Spleen (tissue), 11 donors: ENCODE measurements around the gene COA1. TPM values are rescaled to one million over a fixed set of nuclear protein-coding genes. Genes with fewer than 3 reads are reported as not detected.
A peak's percentile ranks its signal among the peaks of the same experiment; 100 is the strongest.
"Not testable (repeated sequence)": the region's sequence is repeated elsewhere in the genome, so short reads cannot be mapped to it uniquely, and the experiment has no call there.

ENCODE experiments used
- DNase-seq: peaks from one replicate; pipeline ENCODE4 v3.0.0-alpha.2; 2020
- H3K27ac ChIP-seq, 8 donors: fragments of 200-600 bp; sonication (generic) in 7 of 8; 1 replicate in 4 of 8; 2 replicates in 4 of 8; pipeline versions ENCODE4 v1.5.0 to v1.8.0; 2016 to 2021; ENCODE audit warnings: inconsistent platforms in 4 of 8, mild to moderate bottlenecking in 4 of 8, moderate library complexity in 1 of 8
- H3K27me3 ChIP-seq, 7 donors: fragments of 200-600 bp; sonication (generic) in 6 of 7; replicated peaks in 1 of 7; 1 replicate in 4 of 7; 2 replicates in 3 of 7; pipeline versions ENCODE4 v1.5.0 to v1.8.0; 2016 to 2021; ENCODE audit warnings: inconsistent platforms in 3 of 7, mild to moderate bottlenecking in 1 of 7
- H3K36me3 ChIP-seq, 6 donors: fragments of 200-600 bp; sonication (generic) in 5 of 6; 1 replicate in 4 of 6; 2 replicates in 2 of 6; pipeline versions ENCODE4 v1.5.0 to v1.8.0; 2016 to 2021; ENCODE audit warnings: inconsistent platforms in 2 of 6
- H3K4me1 ChIP-seq, 6 donors: fragments of 200-600 bp; sonication (generic) in 5 of 6; 1 replicate in 3 of 6; 2 replicates in 3 of 6; pipeline versions ENCODE4 v1.5.0 to v1.8.0; 2016 to 2021; ENCODE audit warnings: inconsistent platforms in 3 of 6
- H3K4me3 ChIP-seq, 8 donors: fragments of 200-600 bp; sonication (generic) in 7 of 8; 1 replicate in 4 of 8; 2 replicates in 4 of 8; pipeline versions ENCODE4 v1.5.0 to v1.8.0; 2016 to 2021; ENCODE audit warnings: inconsistent platforms in 4 of 8, mild to moderate bottlenecking in 4 of 8, moderate library complexity in 2 of 8
- H3K9me3 ChIP-seq, 8 donors: fragments of 200-600 bp; sonication (generic) in 7 of 8; 1 replicate in 4 of 8; 2 replicates in 4 of 8; pipeline versions ENCODE4 v1.5.0 to v1.8.0; 2016 to 2021; ENCODE audit warnings: inconsistent platforms in 4 of 8
- CTCF ChIP-seq, 11 experiments: fragments of 200-600 bp in 7 of 11; fragments of 450-650 bp in 4 of 11; sonication (generic) in 4 of 11; IDR thresholded peaks in 8 of 11; conservative IDR thresholded peaks in 3 of 11; 1 replicate in 7 of 11; 2 replicates in 4 of 11; pipeline versions ENCODE4 v1.4.0 to v1.8.0; 2016 to 2021; ENCODE audit warnings: antibody characterized with exemption in 11 of 11, inconsistent platforms in 4 of 11, mild to moderate bottlenecking in 1 of 11
- POLR2A ChIP-seq, 3 donors: fragments of 450-650 bp; IDR thresholded peaks; one replicate each; pipeline ENCODE4 v1.5.1; 2017; ENCODE audit warnings: antibody characterized with exemption in 3 of 3, mild to moderate bottlenecking in 1 of 3
- POLR2AphosphoS5 ChIP-seq, 3 donors: sonication (generic); formaldehyde crosslinking; IDR thresholded peaks; one replicate each; pipeline ENCODE4 v1.5.1; 2017; ENCODE audit warnings: antibody characterized with exemption in 3 of 3
- WGBS, 5 donors: extraction: QIAGEN DNeasy Blood & Tissue Kit in 3 of 5; methylation state at CpG; one replicate each; pipeline versions ENCODE4 v1.1.5 to v1.1.7; 2013 to 2018; 5-methylcytosine and 5-hydroxymethylcytosine counted together
- intact Hi-C: fragments of 100-400 bp; cut with DNase I; formaldehyde crosslinking; loops from one replicate; pipeline ENCODE4 v1.15.0; 2023; ENCODE audit warnings: low total_unique reads
- polyA plus RNA-seq, 3 donors: library from polyadenylated mRNA; stranded (reverse); fragments of 200-250 nt; gene quantifications; one replicate each; pipeline ENCODE4 v1.2.1, GENCODE V29; 2013
- total RNA-seq, 7 donors: library from RNA; depleted of rRNA in 3 of 7; stranded (reverse); fragments of >200 nt in 3 of 7; fragmentation: NEBNext Ultra II Directional in 4 of 7; extraction: Animal tissue kit (Norgen Biotek cat#: 25700) in 4 of 7; gene quantifications; one replicate each; pipeline versions ENCODE4 v1.1.0 to v1.2.1, GENCODE V29; 2016 to 2021
- donor health status: healthy with polysubstance abuse.
- donor health status: DM: no; HTN: no; CAD: no; lungs with moderate emphysema.
- donor health status: DM: no; HTN: no; CAD: no.
- donor health status: Bipolar disorder and iron deficiency.
- donor health status: healthy.
- donor health status: DM: no; HTN: no; CAD: no.
- donor health status: DM: yes; HTN: yes; CAD: no.

The COA1 gene
- total and polyA plus RNA-seq, 10 donors = 48.3 to 102 (median 67.2) TPM

DNA sequence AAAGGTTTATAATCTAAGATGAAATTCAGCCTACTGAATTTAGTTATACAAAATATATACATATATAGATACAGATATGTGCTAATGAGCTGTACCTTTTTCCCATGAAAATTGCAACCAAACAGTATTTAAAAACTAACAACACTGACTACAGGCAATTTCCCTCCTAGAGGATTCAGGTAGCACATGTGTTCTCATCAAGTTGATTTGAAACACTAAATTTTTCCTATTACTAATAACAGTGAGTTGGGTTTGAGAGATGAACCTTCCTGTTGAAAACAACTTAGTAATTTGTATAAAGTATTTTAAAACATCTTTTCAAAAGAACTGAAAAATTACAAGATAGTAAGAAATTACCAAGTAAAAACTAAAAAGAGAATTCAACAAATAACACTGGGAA lies 51.5 kb downstream of the COA1 start:
- intact Hi-C loops = no loop called here
- peak overlapping the region in 1 of 8 donors; percentile 68 for H3K27ac ChIP-seq
- H3K36me3 ChIP-seq = no peaks in the 10 kb centered on the region
- no peak for DNase-seq
- no peak for TF ChIP-seq POLR2AphosphoS5 (IDR thresholded peaks at IDR 0.05)
- no peak for TF ChIP-seq POLR2A (IDR thresholded peaks at IDR 0.05)
- no peak for TF ChIP-seq CTCF (IDR thresholded peaks at IDR 0.05 in 8 of 11, conservative IDR thresholded peaks at IDR 0.05 in 3 of 11)
- H3K4me3 ChIP-seq = no peak overlapping the region
- H3K4me1 ChIP-seq = peaks cover 20 to 80% (median 30%) of the 10 kb centered on the region in 6 donors
- no peaks in the 10 kb centered on the region for H3K27me3 ChIP-seq
- H3K9me3 ChIP-seq = peaks cover 0 to 15% (median 8%) of the 10 kb centered on the region in 8 donors

- peaks cover 0 to 4% (median 0%) of the 10 kb centered on the region in 6 donors for H3K36me3 ChIP-seq
- peak overlapping the region in 5 of 8 donors; percentile 23 to 45 (median 34) for H3K27ac ChIP-seq
- no peak for TF ChIP-seq POLR2AphosphoS5 (IDR thresholded peaks at IDR 0.05)
- TF ChIP-seq CTCF (IDR thresholded peaks at IDR 0.05 in 8 of 11, conservative IDR thresholded peaks at IDR 0.05 in 3 of 11) = no peak
- no peak for TF ChIP-seq POLR2A (IDR thresholded peaks at IDR 0.05)
- peaks cover 0 to 33% (median 23%) of the 10 kb centered on the region in 8 donors for H3K9me3 ChIP-seq
- DNase-seq = no peak
- 49 to 64% (median 59%) methylated on average over 4 of the region's 4 CpGs for WGBS, 5 donors
- H3K4me3 ChIP-seq = no peak overlapping the region
- H3K4me1 ChIP-seq = peaks cover 19 to 76% (median 35%) of the 10 kb centered on the region in 6 donors
- H3K27me3 ChIP-seq = no peaks in the 10 kb centered on the region
- intact Hi-C loops = no loop called here
Measured at GRCh38 chr7:43674559-43675436, 54.5 kb downstream of the COA1 start.

- H3K9me3 ChIP-seq = peaks cover 0 to 36% (median 24%) of the 10 kb centered on the region in 8 donors
- H3K36me3 ChIP-seq, intact Hi-C loops, H3K4me3 ChIP-seq, DNase-seq, H3K27me3 ChIP-seq: not testable (repeated sequence)
- H3K4me1 ChIP-seq = peaks cover 6 to 65% (median 25%) of the 10 kb centered on the region in 6 donors
- WGBS, 5 donors = 66 to 84% (median 78%) methylated on average over 5 of the region's 5 CpGs
- peak overlapping the region in 3 of 8 donors; percentile 29 to 45 (median 34) for H3K27ac ChIP-seq
Measured at GRCh38 chr7:43673243-43673976, 55.9 kb downstream of the COA1 start.

GRCh38 chr7:43671521-43671920 lies 57.8 kb downstream of the COA1 start:
- peaks cover 0 to 55% (median 36%) of the 10 kb centered on the region in 8 donors for H3K9me3 ChIP-seq
- H3K27me3 ChIP-seq = no peaks in the 10 kb centered on the region
- DNase-seq = no peak
- WGBS, 5 donors = 87 to 90% (median 89%) methylated on average over 4 of the region's 4 CpGs
- no peak overlapping the region for H3K4me3 ChIP-seq
- TF ChIP-seq POLR2A (IDR thresholded peaks at IDR 0.05) (no peak), POLR2AphosphoS5 (IDR thresholded peaks at IDR 0.05) (no peak), CTCF (IDR thresholded peaks at IDR 0.05 in 8 of 11, conservative IDR thresholded peaks at IDR 0.05 in 3 of 11) (no peak)
- H3K36me3 ChIP-seq = peaks cover 0 to 9% (median 0%) of the 10 kb centered on the region in 6 donors
- intact Hi-C loops = no loop called here
- no peak overlapping the region for H3K27ac ChIP-seq
- H3K4me1 ChIP-seq = peaks cover 6 to 46% (median 24%) of the 10 kb centered on the region in 6 donors
